Keratinocyte (primary cell): ENCODE results near the gene GNA14. TPM values are rescaled to one million over a fixed set of nuclear protein-coding genes. Genes with fewer than 3 reads are reported as not detected.

ENCODE experiments used
- DNase-seq: peaks from one replicate; pipeline ENCODE4 v3.0.0-alpha.2; 2011; ENCODE audit warnings: low read depth, missing footprints, low spot score
- FAIRE-seq: peaks from 2 replicates; lab custom pipeline; 2011; peaks lifted over from hg19 to GRCh38; lab: Jason Lieb, UNC
- H2AFZ ChIP-seq: 2 replicates; pipeline ENCODE4 v1.6.0; 2012; ENCODE audit warnings: low read length, control low read depth, inconsistent platforms; ENCODE audit not compliant: control insufficient read depth
- H3K27ac ChIP-seq: 2 replicates; pipeline ENCODE4 v1.5.1; 2011; ENCODE audit warnings: low read length; ENCODE audit not compliant: control insufficient read depth, insufficient read depth
- H3K27me3 ChIP-seq: 3 replicates; pipeline ENCODE4 v1.6.0; 2011; ENCODE audit warnings: low read length; ENCODE audit not compliant: control insufficient read depth, insufficient read depth; ENCODE audit errors: extremely low read depth
- H3K36me3 ChIP-seq, 2 experiments: 2 replicates in 1 of 2; 3 replicates in 1 of 2; pipeline ENCODE4 v1.5.1; 2011; ENCODE audit warnings: low read length in 2 of 2, mild to moderate bottlenecking in 1 of 2; ENCODE audit not compliant: control insufficient read depth in 2 of 2, insufficient read depth in 2 of 2; ENCODE audit errors: extremely low read depth in 1 of 2
- H3K4me1 ChIP-seq: 3 replicates; pipeline ENCODE4 v1.5.1; 2011; ENCODE audit warnings: low read length; ENCODE audit not compliant: control insufficient read depth, insufficient read depth; ENCODE audit errors: extremely low read depth
- H3K4me2 ChIP-seq: 3 replicates; pipeline ENCODE4 v1.6.0; 2011; ENCODE audit warnings: low read depth, low read length; ENCODE audit not compliant: control insufficient read depth, insufficient read depth; ENCODE audit errors: extremely low read depth
- H3K4me3 ChIP-seq, 3 experiments: fragments of 200-600 bp in 1 of 3; sonication (generic) in 1 of 3; 2 replicates in 2 of 3; 3 replicates in 1 of 3; pipeline ENCODE4 v1.5.1; 2011 to 2016; ENCODE audit warnings: low read length in 3 of 3, mild to moderate bottlenecking in 3 of 3, control low read depth in 2 of 3, inconsistent platforms in 1 of 3, low read depth in 1 of 3, mixed read lengths in 1 of 3, mixed run types in 1 of 3, moderate library complexity in 1 of 3; ENCODE audit not compliant: control insufficient read depth in 2 of 3, insufficient read depth in 2 of 3; ENCODE audit errors: extremely low read depth in 1 of 3
- H3K79me2 ChIP-seq: 2 replicates; pipeline ENCODE4 v1.6.0; 2012; ENCODE audit warnings: low read length; ENCODE audit not compliant: control insufficient read depth, insufficient read depth
- H3K9ac ChIP-seq: 3 replicates; pipeline ENCODE4 v1.6.0; 2011; ENCODE audit warnings: low read length; ENCODE audit not compliant: control insufficient read depth, insufficient read depth; ENCODE audit errors: extremely low read depth
- H3K9me1 ChIP-seq: 3 replicates; pipeline ENCODE4 v1.6.0; 2011; ENCODE audit warnings: low read length; ENCODE audit not compliant: control insufficient read depth, insufficient read depth; ENCODE audit errors: extremely low read depth
- H3K9me3 ChIP-seq: 2 replicates; pipeline ENCODE4 v1.5.1; 2012; ENCODE audit warnings: low read depth, low read length; ENCODE audit not compliant: control insufficient read depth
- H4K20me1 ChIP-seq: 3 replicates; pipeline ENCODE4 v1.6.0; 2011; ENCODE audit warnings: low read length; ENCODE audit not compliant: control insufficient read depth, insufficient read depth; ENCODE audit errors: extremely low read depth
- EZH2 ChIP-seq: IDR thresholded peaks from one replicate; pipeline ENCODE4 v1.6.1; 2012; ENCODE audit warnings: inconsistent platforms, mild to moderate bottlenecking, low read length, moderate library complexity
- dilution Hi-C: fragments of 300-500 bp; cut with MboI; formaldehyde crosslinking; loops from one replicate; pipeline ENCODE4 v1.7.0; 2020; ENCODE audit warnings: low sequenced_read_pairs; ENCODE audit not compliant: extremely low pct_ligation_motif_present
- polyA plus RNA-seq, 5 experiments: library from polyadenylated mRNA; depleted of rRNA in 3 of 5; stranded (reverse) in 3 of 5; stranded (forward) in 1 of 5; unstranded in 1 of 5; fragments of >200 nt; gene quantifications; 1 replicate in 1 of 5; 2 replicates in 3 of 5; 3 replicates in 1 of 5; pipeline versions ENCODE4 v1.2.1 to v1.2.3, GENCODE V29; 2011 to 2012; ENCODE audit warnings: missing spikeins in 2 of 5, low read depth in 1 of 5, low replicate concordance in 1 of 5
- TF ChIP-seq, protein P1 (sequence below), 3 experiments: IDR thresholded peaks in 1 of 3; conservative IDR thresholded peaks in 1 of 3; optimal IDR thresholded peaks in 1 of 3; 2 replicates in 2 of 3; 3 replicates in 1 of 3; pipeline versions ENCODE3 to v1.5.1; 2011; ENCODE audit warnings: low read length in 3 of 3, mild to moderate bottlenecking in 3 of 3, moderate library complexity in 2 of 3, control low read depth in 1 of 3, inconsistent platforms in 1 of 3; ENCODE audit not compliant: insufficient read depth in 2 of 3; ENCODE audit errors: extremely low read depth in 1 of 3

The GNA14 gene
- polyA plus RNA-seq, 1 donor (not counting 4 experiments of a cell fraction or from before 2014, with no cell fraction given): not detected

DNA sequence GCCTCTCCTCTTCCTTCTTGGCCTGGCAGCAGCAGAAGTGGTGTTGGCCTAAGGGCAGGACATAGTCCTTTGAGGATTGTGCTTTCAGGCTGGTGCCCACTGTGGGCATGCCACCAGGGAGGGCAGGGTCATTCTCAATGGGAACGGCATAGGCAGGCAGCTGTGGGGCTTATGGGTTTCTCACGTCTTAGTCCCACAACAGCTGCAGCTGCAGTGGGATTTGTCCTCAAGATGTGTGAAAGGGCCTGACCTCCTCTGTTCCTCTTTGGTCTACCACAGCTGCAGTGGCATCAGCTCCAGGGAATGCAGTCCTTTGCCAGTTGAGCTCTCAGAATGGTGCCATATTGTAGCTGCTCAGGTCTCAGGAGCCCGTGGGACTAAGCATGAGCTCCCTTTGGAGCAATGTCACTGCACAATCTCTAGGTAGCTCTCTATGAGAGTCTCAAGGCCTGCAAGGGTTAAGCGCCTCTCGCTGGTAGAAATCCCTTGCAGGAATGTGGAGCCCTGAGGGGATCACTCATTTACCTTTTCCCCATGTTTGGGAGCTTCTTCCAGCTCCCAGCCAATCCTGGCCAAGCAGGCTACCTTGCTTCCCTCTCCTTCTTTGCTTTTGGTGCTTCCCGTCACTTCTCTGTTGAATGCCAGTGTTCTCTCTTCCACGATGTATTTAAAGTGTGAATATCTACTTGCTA, 104.8 kb downstream of the GNA14 start:
- DNase-seq: no peak
- no peak overlapping the region for H3K4me2 ChIP-seq
- no peak for FAIRE-seq
- peaks cover 2% of the 10 kb centered on the region for H3K9me3 ChIP-seq
- H3K27ac ChIP-seq: no peak overlapping the region
- H3K79me2 ChIP-seq: no peaks in the 10 kb centered on the region
- H3K9ac ChIP-seq: no peak overlapping the region
- no peak overlapping the region for H3K4me3 ChIP-seq
- no peak for TF ChIP-seq EZH2
- TF ChIP-seq, protein P1, sequence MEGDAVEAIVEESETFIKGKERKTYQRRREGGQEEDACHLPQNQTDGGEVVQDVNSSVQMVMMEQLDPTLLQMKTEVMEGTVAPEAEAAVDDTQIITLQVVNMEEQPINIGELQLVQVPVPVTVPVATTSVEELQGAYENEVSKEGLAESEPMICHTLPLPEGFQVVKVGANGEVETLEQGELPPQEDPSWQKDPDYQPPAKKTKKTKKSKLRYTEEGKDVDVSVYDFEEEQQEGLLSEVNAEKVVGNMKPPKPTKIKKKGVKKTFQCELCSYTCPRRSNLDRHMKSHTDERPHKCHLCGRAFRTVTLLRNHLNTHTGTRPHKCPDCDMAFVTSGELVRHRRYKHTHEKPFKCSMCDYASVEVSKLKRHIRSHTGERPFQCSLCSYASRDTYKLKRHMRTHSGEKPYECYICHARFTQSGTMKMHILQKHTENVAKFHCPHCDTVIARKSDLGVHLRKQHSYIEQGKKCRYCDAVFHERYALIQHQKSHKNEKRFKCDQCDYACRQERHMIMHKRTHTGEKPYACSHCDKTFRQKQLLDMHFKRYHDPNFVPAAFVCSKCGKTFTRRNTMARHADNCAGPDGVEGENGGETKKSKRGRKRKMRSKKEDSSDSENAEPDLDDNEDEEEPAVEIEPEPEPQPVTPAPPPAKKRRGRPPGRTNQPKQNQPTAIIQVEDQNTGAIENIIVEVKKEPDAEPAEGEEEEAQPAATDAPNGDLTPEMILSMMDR (optimal IDR thresholded peaks at IDR 0.05 in 1 of 3, IDR thresholded peaks at IDR 0.05 in 1 of 3, conservative IDR thresholded peaks at IDR 0.05 in 1 of 3; ENCODE audit: extremely low read depth in 1 of 3, insufficient read depth in 2 of 3, low read length in 3 of 3): no peak
- dilution Hi-C loops: no loop called here
- no peaks in the 10 kb centered on the region for H3K4me1 ChIP-seq
- H3K36me3 ChIP-seq: no peaks in the 10 kb centered on the region
- H4K20me1 ChIP-seq: no peaks in the 10 kb centered on the region
- H2AFZ ChIP-seq: no peak overlapping the region
- H3K9me1 ChIP-seq: no peaks in the 10 kb centered on the region
- H3K27me3 ChIP-seq: no peaks in the 10 kb centered on the region

DNA sequence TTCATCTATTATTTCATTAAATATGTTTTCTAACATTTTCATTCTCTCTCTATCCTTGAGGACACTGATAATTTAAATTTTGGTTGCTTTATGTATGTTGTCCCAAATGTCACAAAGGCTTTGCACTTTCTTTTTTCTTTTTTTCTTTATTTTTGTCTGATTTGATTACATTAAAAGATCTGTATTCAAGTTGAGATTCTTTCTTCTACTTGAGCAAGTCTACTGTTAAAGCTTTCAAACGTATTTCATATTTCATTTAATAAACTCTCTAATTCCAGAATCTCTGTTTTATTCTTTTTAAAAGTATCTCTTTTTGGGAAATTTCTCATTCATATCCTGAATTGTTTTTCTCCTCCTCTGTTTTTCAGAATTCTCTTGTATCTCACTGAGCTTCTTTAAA, 106.5 kb downstream of the GNA14 start:
- Histone ChIP-seq H3K9me1 (no peaks in the 10 kb centered on the region), H3K9me3 (peaks cover 2% of the 10 kb centered on the region), H3K36me3 (no peaks in the 10 kb centered on the region), H4K20me1 (no peaks in the 10 kb centered on the region), H3K79me2 (no peaks in the 10 kb centered on the region), H3K27ac (no peak overlapping the region), H3K27me3 (no peaks in the 10 kb centered on the region), H3K4me2 (no peak overlapping the region), H2AFZ (no peak overlapping the region), H3K9ac (no peak overlapping the region), H3K4me3 (no peak overlapping the region), H3K4me1 (no peaks in the 10 kb centered on the region)
- TF ChIP-seq, protein P1 (optimal IDR thresholded peaks at IDR 0.05 in 1 of 3, IDR thresholded peaks at IDR 0.05 in 1 of 3, conservative IDR thresholded peaks at IDR 0.05 in 1 of 3; ENCODE audit: extremely low read depth in 1 of 3, insufficient read depth in 2 of 3, low read length in 3 of 3): no peak
- TF ChIP-seq EZH2: no peak
- DNase-seq (no peak), FAIRE-seq (no peak)
- dilution Hi-C loops: no loop called here
